ENCODE results near the gene ST6GALNAC3.

Gene ST6GALNAC3

DNA sequence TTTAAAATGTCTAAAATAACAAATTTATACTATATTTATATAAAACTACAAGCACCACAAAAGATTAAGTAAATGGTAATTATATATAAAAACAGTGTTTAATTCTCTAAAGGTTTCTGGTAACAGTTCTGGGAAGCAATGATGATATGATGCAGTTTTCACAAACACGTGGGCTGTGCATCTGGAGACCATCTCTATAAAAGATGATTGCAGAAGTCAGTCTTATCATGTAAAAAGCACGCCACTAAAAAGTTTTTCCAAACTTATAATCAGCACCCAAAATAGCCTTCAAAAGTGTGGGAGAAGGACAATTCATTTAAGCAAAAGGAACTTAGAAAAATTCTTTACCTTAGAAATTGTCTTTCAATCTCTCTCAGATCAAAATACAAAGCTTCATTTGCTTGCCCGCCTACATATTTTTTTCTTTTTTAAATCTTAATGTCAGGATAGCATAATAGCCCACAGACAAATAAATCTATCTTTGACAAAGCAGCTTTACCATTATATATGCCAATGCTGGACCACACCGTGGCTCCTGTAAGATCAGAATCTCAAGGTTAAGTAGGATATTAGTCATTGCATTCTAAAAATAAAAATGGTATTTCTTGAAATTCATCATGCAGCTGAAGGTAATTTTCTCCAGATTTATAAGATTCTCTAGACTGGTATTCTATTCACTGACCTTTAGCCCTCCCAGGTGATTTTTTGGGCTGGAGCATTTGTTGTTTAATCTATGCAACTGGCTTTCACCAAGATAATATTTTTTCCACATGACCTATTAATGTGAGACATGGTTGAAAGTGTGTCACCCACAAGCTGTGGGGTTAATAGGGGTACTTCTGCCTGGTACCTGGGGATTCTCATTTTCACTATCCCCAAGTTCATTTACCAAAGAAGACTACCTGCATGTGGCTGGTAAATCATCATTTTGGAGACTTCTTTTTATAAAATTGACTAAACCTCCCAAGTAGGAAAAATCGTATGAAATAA is 603.2 kb downstream of the ST6GALNAC3 start:
- Histone ChIP-seq H3K9me3 (ENCODE audit: insufficient read depth, low read depth, low read length) (no peaks in the 10 kb centered on the region), H3K4me2 (ENCODE audit: low read depth, low read length, poor library complexity, severe bottlenecking) (no peak overlapping the region), H3K36me3 (ENCODE audit: insufficient read depth, low read length) (no peaks in the 10 kb centered on the region), H3K4me3 (ENCODE audit: low read length, poor library complexity, severe bottlenecking) (no peak overlapping the region), H3K27me3 (ENCODE audit: insufficient read depth, low read length, poor library complexity, severe bottlenecking) (no peaks in the 10 kb centered on the region), H4K20me1 (ENCODE audit: insufficient read depth, low read length, poor library complexity, severe bottlenecking) (no peaks in the 10 kb centered on the region), H3K9ac (ENCODE audit: low read depth, low read length, poor library complexity, severe bottlenecking) (no peak overlapping the region), H2AFZ (ENCODE audit: low read length) (no peak overlapping the region), H3K79me2 (ENCODE audit: insufficient read depth, low read length) (no peaks in the 10 kb centered on the region), H3K9me2 (replicated peaks; ENCODE audit: low read depth, low read length) (no peaks in the 10 kb centered on the region), H3F3A (ENCODE audit: low read depth) (no peaks in the 10 kb centered on the region), H3K4me1 (ENCODE audit: insufficient read depth, low read length, poor library complexity, severe bottlenecking) (no peaks in the 10 kb centered on the region)
- TF ChIP-seq EZH2phosphoT487 (IDR thresholded peaks at IDR 0.05; ENCODE audit: borderline replicate concordance) = no peak
- TF ChIP-seq, protein P1, sequence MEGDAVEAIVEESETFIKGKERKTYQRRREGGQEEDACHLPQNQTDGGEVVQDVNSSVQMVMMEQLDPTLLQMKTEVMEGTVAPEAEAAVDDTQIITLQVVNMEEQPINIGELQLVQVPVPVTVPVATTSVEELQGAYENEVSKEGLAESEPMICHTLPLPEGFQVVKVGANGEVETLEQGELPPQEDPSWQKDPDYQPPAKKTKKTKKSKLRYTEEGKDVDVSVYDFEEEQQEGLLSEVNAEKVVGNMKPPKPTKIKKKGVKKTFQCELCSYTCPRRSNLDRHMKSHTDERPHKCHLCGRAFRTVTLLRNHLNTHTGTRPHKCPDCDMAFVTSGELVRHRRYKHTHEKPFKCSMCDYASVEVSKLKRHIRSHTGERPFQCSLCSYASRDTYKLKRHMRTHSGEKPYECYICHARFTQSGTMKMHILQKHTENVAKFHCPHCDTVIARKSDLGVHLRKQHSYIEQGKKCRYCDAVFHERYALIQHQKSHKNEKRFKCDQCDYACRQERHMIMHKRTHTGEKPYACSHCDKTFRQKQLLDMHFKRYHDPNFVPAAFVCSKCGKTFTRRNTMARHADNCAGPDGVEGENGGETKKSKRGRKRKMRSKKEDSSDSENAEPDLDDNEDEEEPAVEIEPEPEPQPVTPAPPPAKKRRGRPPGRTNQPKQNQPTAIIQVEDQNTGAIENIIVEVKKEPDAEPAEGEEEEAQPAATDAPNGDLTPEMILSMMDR (conservative IDR thresholded peaks at IDR 0.05; ENCODE audit: low read length) = no peak

DNA sequence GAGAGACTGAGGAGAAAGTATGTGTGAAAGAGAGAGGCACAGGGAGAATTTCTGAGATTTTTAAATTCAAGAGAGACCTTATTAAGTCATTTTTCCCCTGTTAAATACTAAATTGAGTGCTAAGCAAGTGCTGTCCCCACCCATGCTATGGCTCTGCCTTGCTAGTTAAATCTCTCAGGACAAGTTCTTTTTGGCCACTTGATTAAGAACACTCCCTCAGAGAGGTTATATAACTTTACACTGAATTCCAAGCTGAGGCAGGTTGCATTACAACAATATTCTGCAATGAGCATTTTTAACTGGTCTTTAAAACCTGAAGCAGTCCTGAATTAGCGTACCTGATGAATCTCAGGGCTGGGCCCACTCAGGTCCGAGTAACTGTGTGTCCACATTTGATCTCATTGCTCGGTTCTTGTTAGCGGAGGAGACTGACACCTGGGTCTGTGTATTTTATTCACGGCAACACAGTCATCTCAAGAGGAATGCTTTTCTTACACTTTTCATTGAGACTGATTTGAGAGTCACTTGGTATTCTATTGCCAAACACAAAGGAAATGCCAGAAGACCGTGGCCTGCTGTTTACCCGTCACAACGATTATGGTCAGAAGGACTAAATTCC is 605.1 kb downstream of the ST6GALNAC3 start:
- H4K20me1 ChIP-seq (ENCODE audit: insufficient read depth, low read length, poor library complexity, severe bottlenecking) = no peaks in the 10 kb centered on the region
- no peaks in the 10 kb centered on the region for H3K36me3 ChIP-seq (ENCODE audit: insufficient read depth, low read length)
- no peak overlapping the region for H2AFZ ChIP-seq (ENCODE audit: low read length)
- H3K4me1 ChIP-seq (ENCODE audit: insufficient read depth, low read length, poor library complexity, severe bottlenecking) = no peaks in the 10 kb centered on the region
- H3K9me2 ChIP-seq (replicated peaks; ENCODE audit: low read depth, low read length) = no peaks in the 10 kb centered on the region
- no peaks in the 10 kb centered on the region for H3K27me3 ChIP-seq (ENCODE audit: insufficient read depth, low read length, poor library complexity, severe bottlenecking)
- H3K79me2 ChIP-seq (ENCODE audit: insufficient read depth, low read length) = no peaks in the 10 kb centered on the region
- H3F3A ChIP-seq (ENCODE audit: low read depth) = no peaks in the 10 kb centered on the region
- H3K9ac ChIP-seq (ENCODE audit: low read depth, low read length, poor library complexity, severe bottlenecking) = no peak overlapping the region
- H3K9me3 ChIP-seq (ENCODE audit: insufficient read depth, low read depth, low read length) = no peaks in the 10 kb centered on the region
- TF ChIP-seq, protein P1 (conservative IDR thresholded peaks at IDR 0.05; ENCODE audit: low read length) = no peak
- no peak for TF ChIP-seq EZH2phosphoT487 (IDR thresholded peaks at IDR 0.05; ENCODE audit: borderline replicate concordance)
- H3K4me3 ChIP-seq (ENCODE audit: low read length, poor library complexity, severe bottlenecking) = no peak overlapping the region
- H3K4me2 ChIP-seq (ENCODE audit: low read depth, low read length, poor library complexity, severe bottlenecking) = no peak overlapping the region

DNA sequence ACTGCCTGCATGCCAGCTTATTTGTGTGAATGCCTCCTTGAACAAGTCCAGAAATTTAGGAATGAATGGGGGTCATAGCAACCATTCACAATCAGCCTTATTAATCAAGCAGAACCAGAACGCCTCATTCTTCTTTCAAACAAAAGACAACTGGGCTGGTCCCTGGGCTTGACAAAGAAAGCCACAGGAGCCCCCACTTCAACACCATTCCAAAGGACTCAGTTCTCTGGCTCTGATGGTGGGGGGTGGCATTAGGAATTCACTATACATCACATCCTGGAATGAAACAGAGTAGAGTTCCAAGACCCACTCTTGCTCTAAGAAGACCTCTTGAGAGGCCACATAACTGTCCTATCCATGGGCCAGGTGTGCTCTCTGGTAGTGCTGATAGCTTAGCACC is 606.1 kb downstream of the ST6GALNAC3 start:
- H3K4me1 ChIP-seq (ENCODE audit: insufficient read depth, low read length, poor library complexity, severe bottlenecking) = no peaks in the 10 kb centered on the region
- no peak overlapping the region for H3K4me3 ChIP-seq (ENCODE audit: low read length, poor library complexity, severe bottlenecking)
- no peak overlapping the region for H3K9ac ChIP-seq (ENCODE audit: low read depth, low read length, poor library complexity, severe bottlenecking)
- TF ChIP-seq EZH2phosphoT487 (IDR thresholded peaks at IDR 0.05; ENCODE audit: borderline replicate concordance) = no peak
- TF ChIP-seq, protein P1 (conservative IDR thresholded peaks at IDR 0.05; ENCODE audit: low read length) = no peak
- no peaks in the 10 kb centered on the region for H3K79me2 ChIP-seq (ENCODE audit: insufficient read depth, low read length)
- no peaks in the 10 kb centered on the region for H4K20me1 ChIP-seq (ENCODE audit: insufficient read depth, low read length, poor library complexity, severe bottlenecking)
- H2AFZ ChIP-seq (ENCODE audit: low read length) = no peak overlapping the region
- no peak overlapping the region for H3K4me2 ChIP-seq (ENCODE audit: low read depth, low read length, poor library complexity, severe bottlenecking)
- H3K36me3 ChIP-seq (ENCODE audit: insufficient read depth, low read length) = no peaks in the 10 kb centered on the region
- no peaks in the 10 kb centered on the region for H3K27me3 ChIP-seq (ENCODE audit: insufficient read depth, low read length, poor library complexity, severe bottlenecking)
- H3K9me3 ChIP-seq (ENCODE audit: insufficient read depth, low read depth, low read length) = no peaks in the 10 kb centered on the region
- H3K9me2 ChIP-seq (replicated peaks; ENCODE audit: low read depth, low read length) = no peaks in the 10 kb centered on the region
- no peaks in the 10 kb centered on the region for H3F3A ChIP-seq (ENCODE audit: low read depth)

Measured in Loucy (cell line).